ENCODE measurements around the gene TMEM26. TPM values are rescaled to one million over a fixed set of nuclear protein-coding genes. Genes with fewer than 3 reads are reported as not detected.

TMEM26 gene
- total RNA-seq, 4 donors from 2014 or later, result 0.13 to 0.29 (median 0.17) TPM; not detected in 1

DNA sequence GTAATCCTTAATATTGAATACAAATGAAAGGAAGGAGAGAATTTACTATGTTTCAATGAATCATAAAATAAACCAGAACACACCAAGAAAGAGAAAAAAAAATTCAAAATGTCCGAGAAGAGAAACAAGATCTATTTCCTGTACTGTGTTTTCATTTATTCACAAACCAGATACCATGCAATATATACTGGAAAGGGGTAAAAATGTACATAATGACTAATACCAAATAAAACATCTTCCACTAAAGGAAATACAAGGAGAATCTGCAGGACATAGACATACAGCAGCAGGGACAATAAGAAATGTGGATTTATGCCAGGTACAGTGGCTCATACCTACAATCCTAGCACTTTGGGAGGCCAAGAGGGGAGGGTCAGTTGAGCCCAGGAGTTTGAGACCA is 24.3 kb upstream of the TMEM26 start:
- no peak overlapping the region for H3K4me3 ChIP-seq
- no peak for TF ChIP-seq CTCF (IDR thresholded peaks at IDR 0.05)
- no peak for TF ChIP-seq EP300 (IDR thresholded peaks at IDR 0.05)
- no peak for TF ChIP-seq POLR2AphosphoS5 (IDR thresholded peaks at IDR 0.05)
- no peak for TF ChIP-seq POLR2A (IDR thresholded peaks at IDR 0.05; ENCODE audit: low read depth)
- no peaks in the 10 kb centered on the region for H3K36me3 ChIP-seq
- no peak for DNase-seq (ENCODE audit: extremely low spot score)
- no peak overlapping the region for H3K27ac ChIP-seq (replicated peaks in 1 of 4)
- intact Hi-C loops (cut with DNase I), result no loop called here
- no peaks in the 10 kb centered on the region for H3K4me1 ChIP-seq
- no peaks in the 10 kb centered on the region for H3K27me3 ChIP-seq
- H3K9me3 ChIP-seq, result no peaks in the 10 kb centered on the region
- 76% methylated on average over 1 of the region's 1 CpG for WGBS

DNA sequence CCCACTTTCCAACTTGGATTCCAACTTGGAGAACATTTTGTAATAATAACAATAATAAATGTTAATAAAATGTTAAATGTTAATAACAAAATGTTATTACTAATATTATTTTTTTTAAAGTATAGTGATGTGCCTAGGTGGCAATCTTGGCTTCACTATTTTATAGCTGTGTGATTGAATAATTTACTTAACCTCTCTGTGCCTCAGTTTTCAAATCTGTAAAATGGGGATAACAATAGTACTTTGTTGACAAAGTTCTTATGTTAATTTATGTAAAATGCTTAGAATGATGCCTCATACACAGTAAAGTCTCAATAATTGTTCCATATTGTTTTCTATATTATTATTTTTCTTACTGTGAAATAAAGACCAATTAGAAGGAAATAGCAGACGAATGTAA is 23.3 kb upstream of the TMEM26 start:
- 96% methylated on average over 1 of the region's 1 CpG for WGBS
- H3K36me3 ChIP-seq, result no peaks in the 10 kb centered on the region
- no peak overlapping the region for H3K27ac ChIP-seq (replicated peaks in 1 of 4)
- TF ChIP-seq EP300 (IDR thresholded peaks at IDR 0.05) (no peak), POLR2AphosphoS5 (IDR thresholded peaks at IDR 0.05) (no peak), POLR2A (IDR thresholded peaks at IDR 0.05; ENCODE audit: low read depth) (no peak), CTCF (IDR thresholded peaks at IDR 0.05) (no peak)
- H3K27me3 ChIP-seq, result no peaks in the 10 kb centered on the region
- no peak for DNase-seq (ENCODE audit: extremely low spot score)
- no peaks in the 10 kb centered on the region for H3K9me3 ChIP-seq
- no peak overlapping the region for H3K4me3 ChIP-seq
- intact Hi-C loops (cut with DNase I), result no loop called here
- H3K4me1 ChIP-seq, result no peaks in the 10 kb centered on the region

- no peak for DNase-seq (ENCODE audit: extremely low spot score)
- H3K4me1 ChIP-seq, result no peaks in the 10 kb centered on the region
- no peaks in the 10 kb centered on the region for H3K36me3 ChIP-seq
- no peaks in the 10 kb centered on the region for H3K27me3 ChIP-seq
- H3K9me3 ChIP-seq, result no peaks in the 10 kb centered on the region
- H3K27ac ChIP-seq (replicated peaks in 1 of 4), result no peak overlapping the region
- 68% methylated on average over 3 of the region's 3 CpGs for WGBS
- TF ChIP-seq EP300 (IDR thresholded peaks at IDR 0.05), result no peak
- no peak for TF ChIP-seq POLR2A (IDR thresholded peaks at IDR 0.05; ENCODE audit: low read depth)
- TF ChIP-seq CTCF (IDR thresholded peaks at IDR 0.05), result no peak
- TF ChIP-seq POLR2AphosphoS5 (IDR thresholded peaks at IDR 0.05), result no peak
- intact Hi-C loops (cut with DNase I), result no loop called here
- H3K4me3 ChIP-seq, result no peak overlapping the region
Observed at GRCh38 chr10:61475449-61475873, 22.3 kb upstream of the TMEM26 start.

DNA sequence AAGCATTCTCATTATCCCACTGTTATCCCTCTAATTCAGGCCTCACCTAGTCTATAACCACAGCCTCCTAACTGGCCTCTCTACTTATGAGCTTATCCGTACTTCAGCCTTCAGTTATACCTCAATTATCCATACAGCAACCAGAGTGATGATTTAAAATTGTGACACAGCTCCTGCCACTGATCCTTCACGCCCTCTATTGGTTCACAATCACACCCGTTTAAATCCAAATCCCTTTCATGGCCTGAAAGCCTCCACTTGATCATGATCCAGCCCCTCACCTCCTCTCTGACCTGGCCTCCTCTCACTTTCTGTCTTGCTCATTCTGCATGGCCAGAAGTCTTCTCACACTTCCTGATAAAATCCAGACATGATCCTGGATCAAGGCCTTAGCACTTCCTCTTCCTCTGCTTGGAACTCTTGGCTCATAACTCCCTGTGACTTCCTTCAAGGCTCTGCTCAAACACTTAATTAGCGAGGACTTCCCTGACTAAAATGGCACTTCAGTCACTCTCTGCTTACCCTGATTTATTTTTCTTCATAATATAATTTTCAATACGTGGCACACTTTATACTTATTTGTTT is 19.0 kb upstream of the TMEM26 start:
- no peaks in the 10 kb centered on the region for H3K27me3 ChIP-seq
- H3K4me1 ChIP-seq, result no peaks in the 10 kb centered on the region
- TF ChIP-seq EP300 (IDR thresholded peaks at IDR 0.05), result no peak
- TF ChIP-seq POLR2AphosphoS5 (IDR thresholded peaks at IDR 0.05), result no peak
- no peak for TF ChIP-seq POLR2A (IDR thresholded peaks at IDR 0.05; ENCODE audit: low read depth)
- TF ChIP-seq CTCF (IDR thresholded peaks at IDR 0.05), result no peak
- intact Hi-C loops (cut with DNase I), result no loop called here
- H3K4me3 ChIP-seq, result no peak overlapping the region
- no peak for DNase-seq (ENCODE audit: extremely low spot score)
- H3K36me3 ChIP-seq, result no peaks in the 10 kb centered on the region
- no peak overlapping the region for H3K27ac ChIP-seq (replicated peaks in 1 of 4)
- 54% methylated on average over 5 of the region's 5 CpGs for WGBS
- H3K9me3 ChIP-seq, result no peaks in the 10 kb centered on the region

DNA sequence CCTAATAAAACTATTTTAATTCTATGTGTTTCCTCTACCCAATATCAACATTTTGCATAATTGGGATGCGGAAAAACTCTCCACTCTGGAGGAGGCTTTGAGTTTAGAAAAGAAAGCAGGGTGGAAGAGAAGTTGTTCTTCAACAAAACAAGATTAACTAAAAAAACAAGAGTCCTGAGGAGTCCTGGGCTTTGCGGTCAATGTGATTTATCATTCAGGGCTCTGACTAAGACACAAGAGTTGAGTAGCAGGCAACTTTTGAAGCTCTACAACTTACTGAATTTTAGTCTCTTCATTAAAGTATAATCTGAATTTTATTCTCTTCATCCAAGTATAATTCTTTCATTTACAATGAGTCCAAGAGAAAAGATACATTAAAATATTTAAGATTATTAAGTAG is 18.3 kb upstream of the TMEM26 start:
- H3K9me3 ChIP-seq, result no peaks in the 10 kb centered on the region
- intact Hi-C loops (cut with DNase I), result no loop called here
- WGBS, result 91% methylated on average over 2 of the region's 2 CpGs

More for the DNA sequence above, 18.3 kb upstream of the TMEM26 start:
- no peaks in the 10 kb centered on the region for H3K36me3 ChIP-seq
- H3K4me3 ChIP-seq, result no peak overlapping the region
- TF ChIP-seq POLR2A (IDR thresholded peaks at IDR 0.05; ENCODE audit: low read depth) (no peak), CTCF (IDR thresholded peaks at IDR 0.05) (no peak), EP300 (IDR thresholded peaks at IDR 0.05) (no peak), POLR2AphosphoS5 (IDR thresholded peaks at IDR 0.05) (no peak)
- no peak overlapping the region for H3K27ac ChIP-seq (replicated peaks in 1 of 4)
- no peak for DNase-seq (ENCODE audit: extremely low spot score)
- H3K4me1 ChIP-seq, result no peaks in the 10 kb centered on the region
- H3K27me3 ChIP-seq, result no peaks in the 10 kb centered on the region

All from esophagus muscularis mucosa (tissue), 4 donors.